SU-DHL-6 (cell line): Measurements from ENCODE around the gene GARNL3.

Source experiments
- H2AFZ ChIP-seq: fragments of 200-600 bp; sonication (generic); 2 replicates; pipeline ENCODE4 v1.6.1; 2014; ENCODE audit warnings: low read depth, mild to moderate bottlenecking, moderate library complexity, mixed read lengths, antibody characterized with exemption, low read length; ENCODE audit not compliant: severe bottlenecking
- H3F3A ChIP-seq: fragments of 200-600 bp; shearing (Covaris generic); 2 replicates; pipeline ENCODE4 v1.6.0; 2016; ENCODE audit warnings: antibody characterized with exemption, mild to moderate bottlenecking; ENCODE audit not compliant: insufficient read depth
- H3K27ac ChIP-seq: fragments of 200-600 bp; sonication (generic); 2 replicates; pipeline ENCODE4 v1.5.1; 2016; ENCODE audit warnings: low read depth, mild to moderate bottlenecking, low read length, moderate library complexity, mixed read lengths
- H3K27me3 ChIP-seq: fragments of 200-600 bp; sonication (generic), shearing (Covaris generic); 2 replicates; pipeline ENCODE4 v1.6.0; 2014; ENCODE audit warnings: mild to moderate bottlenecking, low read length
- H3K36me3 ChIP-seq: fragments of 200-600 bp; sonication (generic); 2 replicates; pipeline ENCODE4 v1.6.1; 2014; ENCODE audit warnings: mild to moderate bottlenecking, low read length, mixed read lengths
- H3K4me2 ChIP-seq: fragments of 300-600, 200-600 bp; shearing (Covaris generic), sonication (generic); 2 replicates; pipeline ENCODE4 v1.6.0; 2014; ENCODE audit warnings: low read length, low read depth, mild to moderate bottlenecking; ENCODE audit not compliant: poor library complexity, severe bottlenecking
- H3K4me3 ChIP-seq: fragments of 200-600 bp; sonication (generic); 2 replicates; pipeline ENCODE4 v1.5.1; 2014; ENCODE audit warnings: antibody characterized with exemption, low read length, mild to moderate bottlenecking, mixed read lengths; ENCODE audit not compliant: insufficient read depth, poor library complexity, severe bottlenecking
- H3K79me2 ChIP-seq: fragments of 200-600 bp; sonication (generic); 2 replicates; pipeline ENCODE4 v1.6.1; 2014; ENCODE audit warnings: mild to moderate bottlenecking, low read length, moderate library complexity; ENCODE audit not compliant: insufficient read depth
- H3K9ac ChIP-seq: fragments of 200-600 bp; sonication (generic); 2 replicates; pipeline ENCODE4 v1.7.0; 2014; ENCODE audit warnings: mild to moderate bottlenecking, low read length
- H3K9me2 ChIP-seq: fragments of 200-600 bp; sonication (generic); replicated peaks from 2 replicates; pipeline ENCODE4 v1.6.1; 2014; ENCODE audit warnings: low read length; ENCODE audit not compliant: insufficient read depth
- H3K9me3 ChIP-seq: fragments of 200-600 bp; sonication (generic); 2 replicates; pipeline ENCODE4 v1.6.1; 2014; ENCODE audit warnings: low read length, mixed read lengths; ENCODE audit not compliant: insufficient read depth
- H4K20me1 ChIP-seq: fragments of 200-600 bp; sonication (generic); 2 replicates; pipeline ENCODE4 v1.6.1; 2014; ENCODE audit warnings: low read depth, mild to moderate bottlenecking, antibody characterized with exemption, low read length, moderate library complexity, mixed read lengths
- CTCF ChIP-seq: fragments of 200-600 bp; sonication (generic); IDR thresholded peaks from one replicate; pipeline ENCODE4 v1.5.1; 2017; ENCODE audit warnings: antibody characterized with exemption, mild to moderate bottlenecking, low read length, moderate library complexity; ENCODE audit not compliant: insufficient read depth, poor library complexity, severe bottlenecking
- EZH2phosphoT487 ChIP-seq: fragments of 200-600 bp; sonication (generic), shearing (Covaris generic); conservative IDR thresholded peaks from 2 replicates; pipeline ENCODE4 v1.6.1; 2018; ENCODE audit warnings: mild to moderate bottlenecking, antibody characterized with exemption, low read length, moderate library complexity, mixed read lengths

GARNL3 gene

GRCh38 chr9:127290561-127291065, 26.0 kb downstream of the GARNL3 start:
- H3K9me3 ChIP-seq = no peaks in the 10 kb centered on the region
- no peak for TF ChIP-seq EZH2phosphoT487
- no peak for TF ChIP-seq CTCF

GRCh38 chr9:127291246-127291778, 26.7 kb downstream of the GARNL3 start:
- TF ChIP-seq EZH2phosphoT487 (no peak), CTCF (no peak)
- H3K36me3 ChIP-seq = no peaks in the 10 kb centered on the region
- no peaks in the 10 kb centered on the region for H3K9me2 ChIP-seq
- H3K79me2 ChIP-seq = no peaks in the 10 kb centered on the region
- no peaks in the 10 kb centered on the region for H3F3A ChIP-seq
- H2AFZ ChIP-seq = no peak overlapping the region
- H3K9me3 ChIP-seq = no peaks in the 10 kb centered on the region
- H3K27me3 ChIP-seq = no peaks in the 10 kb centered on the region
- H3K4me2 ChIP-seq = no peak overlapping the region
- H4K20me1 ChIP-seq = no peaks in the 10 kb centered on the region
- H3K9ac ChIP-seq = no peak overlapping the region
- no peak overlapping the region for H3K27ac ChIP-seq
- H3K4me3 ChIP-seq = no peak overlapping the region

More at GRCh38 chr9:127290561-127291065, 26.0 kb downstream of the GARNL3 start:
- no peaks in the 10 kb centered on the region for H3K9me2 ChIP-seq
- no peaks in the 10 kb centered on the region for H3K36me3 ChIP-seq
- no peak overlapping the region for H3K27ac ChIP-seq
- H3K4me3 ChIP-seq = no peak overlapping the region
- no peaks in the 10 kb centered on the region for H3K27me3 ChIP-seq
- H4K20me1 ChIP-seq = no peaks in the 10 kb centered on the region
- no peak overlapping the region for H2AFZ ChIP-seq
- H3K4me2 ChIP-seq = no peak overlapping the region
- H3F3A ChIP-seq = no peaks in the 10 kb centered on the region
- H3K9ac ChIP-seq = no peak overlapping the region
- no peaks in the 10 kb centered on the region for H3K79me2 ChIP-seq

DNA sequence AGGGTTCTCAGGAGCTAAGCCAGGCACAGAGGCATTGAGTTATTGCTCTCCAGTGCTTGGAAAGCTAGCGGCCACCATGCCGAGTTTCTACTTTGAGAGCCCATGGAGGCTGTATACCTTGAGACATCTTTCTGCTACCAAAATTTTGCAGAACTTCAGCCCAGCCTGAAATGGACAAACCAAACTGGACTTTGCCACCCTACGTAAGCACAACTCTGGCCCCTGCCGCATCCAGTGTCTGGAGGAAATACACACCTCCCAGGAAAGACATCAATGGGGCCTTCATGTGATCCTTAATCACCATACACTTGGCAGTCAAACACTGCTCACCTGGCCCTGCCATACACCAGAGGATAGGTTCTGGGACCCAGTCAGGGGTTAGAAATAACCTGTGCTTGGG, 27.8 kb downstream of the GARNL3 start:
- H2AFZ ChIP-seq = no peak overlapping the region
- no peaks in the 10 kb centered on the region for H3K27me3 ChIP-seq
- H3K36me3 ChIP-seq = no peaks in the 10 kb centered on the region
- H3K4me3 ChIP-seq = no peak overlapping the region
- no peak overlapping the region for H3K27ac ChIP-seq
- H3K9ac ChIP-seq = no peak overlapping the region
- H3K79me2 ChIP-seq = no peaks in the 10 kb centered on the region
- no peaks in the 10 kb centered on the region for H3K9me3 ChIP-seq
- H4K20me1 ChIP-seq = no peaks in the 10 kb centered on the region
- TF ChIP-seq CTCF (no peak), EZH2phosphoT487 (no peak)
- no peaks in the 10 kb centered on the region for H3K9me2 ChIP-seq
- H3K4me2 ChIP-seq = no peak overlapping the region
- H3F3A ChIP-seq = no peaks in the 10 kb centered on the region
